GM23248 (cell line): ENCODE results near the gene ZNF83. TPM values are rescaled to one million over a fixed set of nuclear protein-coding genes. Genes with fewer than 3 reads are reported as not detected.

Experiments used
- DNase-seq: peaks from one replicate; pipeline ENCODE4 v3.0.0-alpha.2; 2015
- H2AFZ ChIP-seq: fragments of 200-600 bp; sonication (generic); 2 replicates; pipeline ENCODE4 v1.6.1; 2016; ENCODE audit warnings: antibody characterized with exemption
- H3F3A ChIP-seq: fragments of 200-600 bp; sonication (generic); 2 replicates; pipeline ENCODE4 v1.6.1; 2016; ENCODE audit warnings: mild to moderate bottlenecking, antibody characterized with exemption, mixed run types; ENCODE audit not compliant: insufficient read depth
- H3K27ac ChIP-seq: fragments of 200-600 bp; sonication (generic); 2 replicates; pipeline ENCODE4 v1.5.1; 2016; ENCODE audit warnings: mild to moderate bottlenecking
- H3K27me3 ChIP-seq: fragments of 200-600 bp; sonication (generic); replicated peaks from 2 replicates; pipeline ENCODE4 v1.6.1; 2016; ENCODE audit warnings: mild to moderate bottlenecking; ENCODE audit not compliant: insufficient read depth
- H3K36me3 ChIP-seq: fragments of 200-600 bp; sonication (generic); 2 replicates; pipeline ENCODE4 v1.6.1; 2016; ENCODE audit warnings: low read depth, mild to moderate bottlenecking
- H3K4me1 ChIP-seq: fragments of 200-600 bp; sonication (generic); 2 replicates; pipeline ENCODE4 v1.6.1; 2016; ENCODE audit warnings: mild to moderate bottlenecking; ENCODE audit not compliant: insufficient read depth
- H3K4me2 ChIP-seq: fragments of 200-600 bp; sonication (generic); one replicate; pipeline ENCODE4 v1.6.1; 2016; ENCODE audit warnings: mild to moderate bottlenecking; ENCODE audit not compliant: unreplicated experiment
- H3K4me3 ChIP-seq: fragments of 200-600 bp; sonication (generic); 2 replicates; pipeline ENCODE4 v1.5.1; 2016; ENCODE audit warnings: mild to moderate bottlenecking
- H3K79me2 ChIP-seq: fragments of 200-600 bp; sonication (generic); 2 replicates; pipeline ENCODE4 v1.6.1; 2016; ENCODE audit warnings: mild to moderate bottlenecking; ENCODE audit not compliant: insufficient read depth
- H3K9ac ChIP-seq: fragments of 200-600 bp; sonication (generic); 2 replicates; pipeline ENCODE4 v1.6.1; 2016; ENCODE audit warnings: mild to moderate bottlenecking
- H3K9me2 ChIP-seq: fragments of 200-600 bp; sonication (generic); 2 replicates; pipeline ENCODE4 v1.6.1; 2016; ENCODE audit warnings: mixed run types, mild to moderate bottlenecking, moderate library complexity; ENCODE audit not compliant: insufficient read depth
- H3K9me3 ChIP-seq: fragments of 200-600 bp; sonication (generic); one replicate; pipeline ENCODE4 v1.6.1; 2017; ENCODE audit warnings: low read depth
- H4K20me1 ChIP-seq: fragments of 200-600 bp; sonication (generic); 2 replicates; pipeline ENCODE4 v1.6.0; 2016; ENCODE audit not compliant: insufficient read depth
- EZH2 ChIP-seq: fragments of 200-600 bp; sonication (generic); IDR thresholded peaks from 2 replicates; pipeline ENCODE4 v1.6.1; 2018; ENCODE audit warnings: antibody characterized with exemption, mild to moderate bottlenecking; ENCODE audit not compliant: insufficient read depth, poor library complexity, severe bottlenecking
- EZH2phosphoT487 ChIP-seq: fragments of 200-600 bp; sonication (generic); IDR thresholded peaks from 2 replicates; pipeline ENCODE4 v1.6.1; 2018; ENCODE audit warnings: antibody characterized with exemption, moderate library complexity, mild to moderate bottlenecking, low read depth; ENCODE audit not compliant: insufficient read depth
- WGBS, 2 experiments: methylation state at CpG; one replicate each; pipeline ENCODE4 v1.1.6; 2015 to 2017; ENCODE audit warnings: low lambda C conversion rate in 2 of 2, low coverage in 1 of 2; ENCODE audit errors: missing lambda C conversion rate in 2 of 2; 5-methylcytosine and 5-hydroxymethylcytosine counted together
- in situ Hi-C: fragments of 300-500 bp; cut with MboI; formaldehyde crosslinking; loops from 2 replicates; pipeline ENCODE4 v1.15.0; 2020
- polyA plus RNA-seq: library from polyadenylated mRNA; unstranded; fragments of >200 nt; fragmentation: Nextera tagmentation; extraction: Ambion mirVana; gene quantifications from 2 replicates; pipeline ENCODE4 v1.2.1, GENCODE V29; 2016
- total RNA-seq: library from RNA; depleted of rRNA; stranded (reverse); fragments of >200 nt; shearing (Covaris generic); gene quantifications from 2 replicates; pipeline ENCODE4 v1.2.3, GENCODE V29; 2014

Gene ZNF83
- total and polyA plus RNA-seq, 2 experiments from 2014 or later = 27.9 to 29.1 TPM

DNA sequence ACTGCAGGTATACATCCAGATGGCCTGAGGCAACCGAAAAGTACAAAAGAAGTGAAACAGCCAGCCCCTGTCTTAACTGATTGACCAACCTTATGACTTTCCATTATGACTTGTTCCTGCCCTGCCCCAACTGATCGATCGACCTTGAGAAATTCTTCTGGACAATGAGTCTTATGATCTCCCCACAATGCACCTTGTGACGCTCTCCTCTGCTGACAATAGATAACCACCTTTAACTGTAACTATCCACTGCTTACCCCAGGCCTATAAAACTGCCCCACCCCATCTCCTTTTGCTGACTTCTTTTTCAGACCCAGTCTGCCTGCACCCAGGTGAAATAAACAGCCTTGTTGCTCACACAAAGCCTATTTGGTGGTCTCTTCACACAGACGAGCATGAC is 11.2 kb downstream of the ZNF83 start:
- H2AFZ ChIP-seq = no peak overlapping the region
- no peaks in the 10 kb centered on the region; the same call in 1 of the 2 replicates for H3K36me3 ChIP-seq
- no peaks in the 10 kb centered on the region for H3K9me3 ChIP-seq
- no peak overlapping the region for H3K9ac ChIP-seq
- H3F3A ChIP-seq = no peaks in the 10 kb centered on the region
- no peak for DNase-seq
- peaks cover 14% of the 10 kb centered on the region for H3K79me2 ChIP-seq
- no peaks in the 10 kb centered on the region for H3K9me2 ChIP-seq
- no peak overlapping the region for H3K4me3 ChIP-seq
- H4K20me1 ChIP-seq = no peaks in the 10 kb centered on the region
- H3K27me3 ChIP-seq = no peaks in the 10 kb centered on the region
- whole genome bisulfite sequencing, 2 experiments = 96 to 100% methylated on average over 5 of the region's 5 CpGs
- in situ Hi-C loops = no loop called here
- TF ChIP-seq EZH2phosphoT487 = no peak
- TF ChIP-seq EZH2 = no peak
- H3K27ac ChIP-seq = no peak overlapping the region
- H3K4me2 ChIP-seq = no peak overlapping the region
- H3K4me1 ChIP-seq = no peaks in the 10 kb centered on the region

DNA sequence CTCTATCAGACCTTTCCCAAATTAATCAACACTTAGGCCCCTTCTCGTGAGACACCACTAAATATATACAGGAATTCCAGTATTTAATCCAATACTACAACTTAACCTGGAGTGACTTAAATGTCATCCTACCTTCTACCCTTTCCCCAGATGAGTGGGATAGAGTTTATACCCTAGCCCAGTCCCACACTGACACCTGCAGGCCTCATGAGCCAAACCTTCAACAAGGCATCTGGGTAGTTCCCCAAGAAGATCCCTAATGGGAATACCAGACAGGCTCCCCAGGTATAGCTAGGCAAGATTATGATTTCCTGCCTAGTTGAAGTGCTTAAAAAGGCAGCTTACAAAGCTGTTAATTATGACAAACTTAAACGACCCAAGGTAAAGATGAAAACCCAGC is 15.9 kb downstream of the ZNF83 start:
- in situ Hi-C loops = no loop called here
- TF ChIP-seq EZH2phosphoT487 (no peak), EZH2 (no peak)
- no peaks in the 10 kb centered on the region for H3K27me3 ChIP-seq

DNA sequence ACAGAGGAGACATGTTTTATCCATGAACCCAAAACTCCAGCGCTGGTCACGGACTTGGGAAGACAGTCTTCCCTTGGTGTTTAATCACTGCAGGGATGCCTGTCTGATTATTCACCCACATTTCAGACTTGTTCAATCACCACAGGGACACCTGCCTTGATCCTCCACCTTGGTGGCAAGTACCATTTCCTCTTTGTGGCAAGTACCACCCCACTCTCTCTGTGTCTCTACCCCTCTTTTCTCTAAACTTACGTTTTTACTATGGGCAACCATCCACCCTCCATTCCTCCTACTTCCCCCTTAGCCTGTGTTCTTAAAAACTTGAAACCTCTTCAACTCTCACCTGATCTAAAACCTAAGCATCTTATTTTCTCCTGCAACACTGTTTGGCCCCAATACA is 16.8 kb downstream of the ZNF83 start:
- TF ChIP-seq EZH2 = no peak
- no peak for TF ChIP-seq EZH2phosphoT487
- Histone ChIP-seq H4K20me1 (no peaks in the 10 kb centered on the region), H3K9ac (no peak overlapping the region), H3K36me3 (peaks cover 9% of the 10 kb centered on the region), H3F3A (no peaks in the 10 kb centered on the region), H3K9me3 (no peaks in the 10 kb centered on the region), H3K79me2 (peaks cover 10% of the 10 kb centered on the region; the same call in 1 of the 2 replicates), H3K4me1 (no peaks in the 10 kb centered on the region), H2AFZ (no peak overlapping the region), H3K9me2 (no peaks in the 10 kb centered on the region), H3K4me2 (no peak overlapping the region), H3K27me3 (no peaks in the 10 kb centered on the region), H3K4me3 (no peak overlapping the region), H3K27ac (no peak overlapping the region)
- no peak for DNase-seq
- 94 to 95% methylated on average over 3 of the region's 3 CpGs for WGBS, 2 experiments
- in situ Hi-C loops = no loop called here

More for the DNA sequence above, 15.9 kb downstream of the ZNF83 start:
- no peak overlapping the region for H2AFZ ChIP-seq
- DNase-seq = no peak
- H3K4me1 ChIP-seq = no peaks in the 10 kb centered on the region
- peaks cover 13% of the 10 kb centered on the region for H3K79me2 ChIP-seq
- no peaks in the 10 kb centered on the region for H3K9me3 ChIP-seq
- H3K36me3 ChIP-seq = peaks cover 2% of the 10 kb centered on the region; the same call in 1 of the 2 replicates
- 54 to 55% methylated on average over 2 of the region's 2 CpGs for WGBS, 2 experiments
- no peak overlapping the region for H3K4me2 ChIP-seq
- H3K4me3 ChIP-seq = no peak overlapping the region
- H4K20me1 ChIP-seq = no peaks in the 10 kb centered on the region
- no peak overlapping the region for H3K9ac ChIP-seq
- H3F3A ChIP-seq = no peaks in the 10 kb centered on the region
- H3K9me2 ChIP-seq = no peaks in the 10 kb centered on the region
- no peak overlapping the region for H3K27ac ChIP-seq

DNA sequence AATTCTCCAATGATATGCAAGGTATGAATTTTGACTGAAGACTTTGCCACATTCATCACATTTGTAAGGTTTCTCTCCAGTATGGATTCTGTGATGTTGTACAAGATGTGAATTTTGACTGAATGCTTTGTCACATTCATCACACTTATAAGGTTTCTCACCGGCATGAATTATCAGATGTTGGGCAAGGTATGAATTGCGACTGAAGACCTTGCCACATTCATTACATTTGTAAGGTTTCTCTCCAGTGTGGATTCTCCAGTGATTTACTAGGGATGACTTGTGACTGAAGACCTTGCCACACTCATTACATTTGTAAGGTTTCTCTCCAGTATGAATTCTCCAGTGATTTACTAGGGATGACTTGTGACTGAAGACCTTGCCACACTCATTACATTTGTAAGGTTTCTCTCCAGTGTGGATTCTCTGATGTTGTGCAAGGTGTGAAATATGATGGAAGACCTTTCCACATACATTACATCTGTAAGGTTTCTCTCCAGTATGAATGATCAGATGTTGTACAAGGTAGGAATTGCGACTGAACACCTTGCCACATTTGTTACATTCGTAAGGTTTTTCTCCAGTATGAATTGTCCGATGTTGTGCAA is 24.8 kb downstream of the ZNF83 start:
- H3K36me3 ChIP-seq = peaks cover 51% of the 10 kb centered on the region
- H3K4me3 ChIP-seq = no peak overlapping the region

More for the DNA sequence above, 24.8 kb downstream of the ZNF83 start:
- no peaks in the 10 kb centered on the region for H3K27me3 ChIP-seq
- in situ Hi-C loops = no loop called here
- peaks cover 6% of the 10 kb centered on the region for H3K9me3 ChIP-seq
- no peaks in the 10 kb centered on the region for H3K9me2 ChIP-seq
- DNase-seq = no peak
- H2AFZ ChIP-seq = no peak overlapping the region
- H3K9ac ChIP-seq = no peak overlapping the region
- H3K4me1 ChIP-seq = no peaks in the 10 kb centered on the region
- no peaks in the 10 kb centered on the region for H3F3A ChIP-seq
- WGBS, 2 experiments = 98 to 99% methylated on average over 5 of the region's 5 CpGs
- no peak overlapping the region for H3K4me2 ChIP-seq
- TF ChIP-seq EZH2phosphoT487 = no peak
- TF ChIP-seq EZH2 = no peak
- H3K79me2 ChIP-seq = peaks cover 13% of the 10 kb centered on the region; the same call in 1 of the 2 replicates
- no peak overlapping the region for H3K27ac ChIP-seq
- H4K20me1 ChIP-seq = no peaks in the 10 kb centered on the region
